ENCODE measurements around the gene ST14.
"Not testable (repeated sequence)": the region's sequence is repeated elsewhere in the genome, so short reads cannot be mapped to it uniquely, and the experiment has no call there.

GRCh38 chr11:130193551-130193950, 34.0 kb downstream of the ST14 start:
- TF ChIP-seq CTCF, POLR2A (IDR thresholded peaks at IDR 0.05): not testable (repeated sequence)

Data from heart left ventricle (tissue), 13 donors.